HEK293T (cell line): ENCODE measurements around the gene SORBS1.

Experiments
- NFRKB ChIP-seq: fragments of 450-650 bp; IDR thresholded peaks from 2 replicates; pipeline ENCODE4 v1.6.1; 2016; ENCODE audit warnings: mild to moderate bottlenecking, moderate library complexity
- SUZ12 ChIP-seq: fragments of 450-650 bp; IDR thresholded peaks from 2 replicates; pipeline ENCODE4 v1.6.1; 2016; ENCODE audit warnings: mild to moderate bottlenecking

DNA sequence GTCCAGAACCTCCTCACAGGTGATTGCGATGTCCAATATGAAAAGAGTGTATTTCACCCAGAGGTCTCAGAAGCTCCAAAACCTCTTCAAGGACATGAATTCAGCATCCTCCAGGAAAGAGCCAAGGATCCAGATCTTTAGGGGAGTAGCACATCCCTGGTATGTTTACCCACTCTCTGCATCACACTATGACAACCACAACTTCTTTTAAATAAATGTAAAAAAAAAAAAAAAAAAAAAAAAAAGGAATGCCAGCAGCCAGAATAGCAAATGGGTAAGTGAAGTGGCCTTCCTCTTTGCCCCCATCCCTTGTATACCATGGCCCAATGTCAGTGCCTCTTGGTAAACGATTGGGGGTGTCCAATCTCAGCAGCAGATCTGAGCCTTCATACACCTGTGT lies 67.3 kb downstream of the SORBS1 start:
- TF ChIP-seq NFRKB (no peak), SUZ12 (no peak)
